Endodermal cell (in vitro differentiated cells): ENCODE data around the gene NFATC2IP. TPM values are rescaled to one million over a fixed set of nuclear protein-coding genes. Genes with fewer than 3 reads are reported as not detected.
"Not testable (repeated sequence)": the region's sequence is repeated elsewhere in the genome, so short reads cannot be mapped to it uniquely, and the experiment has no call there.

Experiments used
- DNase-seq: peaks from one replicate; pipeline ENCODE4 v3.0.0-alpha.2; 2017
- H3K27ac ChIP-seq: 2 replicates; pipeline ENCODE4 v1.5.1; 2013; ENCODE audit warnings: mild to moderate bottlenecking, low read depth, low read length, moderate library complexity
- H3K27me3 ChIP-seq: 2 replicates; pipeline ENCODE4 v1.6.1; 2013; ENCODE audit warnings: mild to moderate bottlenecking, low read length, moderate library complexity; ENCODE audit not compliant: insufficient read depth, control insufficient read depth, poor library complexity, severe bottlenecking
- H3K36me3 ChIP-seq: 2 replicates; pipeline ENCODE4 v1.7.0; 2013; ENCODE audit warnings: mild to moderate bottlenecking, low read length, moderate library complexity; ENCODE audit not compliant: control insufficient read depth, insufficient read depth
- H3K4me1 ChIP-seq: one replicate; pipeline ENCODE4 v1.7.0; 2013; ENCODE audit warnings: low read length; ENCODE audit not compliant: control insufficient read depth, insufficient read depth
- H3K4me3 ChIP-seq: 2 replicates; pipeline ENCODE4 v1.5.1; 2013; ENCODE audit warnings: mild to moderate bottlenecking, low read length, moderate library complexity
- H3K9ac ChIP-seq: 2 replicates; pipeline ENCODE4 v1.6.1; 2013; ENCODE audit warnings: mild to moderate bottlenecking, low read length, moderate library complexity; ENCODE audit not compliant: poor library complexity, severe bottlenecking; ENCODE audit errors: extremely low read depth
- H3K9me3 ChIP-seq: 2 replicates; pipeline ENCODE4 v1.6.1; 2013; ENCODE audit warnings: mild to moderate bottlenecking, low read length, moderate library complexity; ENCODE audit not compliant: control insufficient read depth
- H3K27ac Mint-ChIP-seq: 2 replicates; pipeline ENCODE4 v1.8.0; 2020; ENCODE audit warnings: mixed read lengths
- H3K27me3 Mint-ChIP-seq: 2 replicates; pipeline ENCODE4 v1.8.0; 2021; ENCODE audit warnings: mild to moderate bottlenecking, mixed read lengths; ENCODE audit not compliant: insufficient read depth
- H3K36me3 Mint-ChIP-seq: 2 replicates; pipeline ENCODE4 v1.8.0; 2020; ENCODE audit warnings: low read depth, mixed read lengths
- H3K4me1 Mint-ChIP-seq: 2 replicates; pipeline ENCODE4 v1.8.0; 2020; ENCODE audit warnings: mixed read lengths
- H3K4me3 Mint-ChIP-seq: 2 replicates; pipeline ENCODE4 v1.8.0; 2020; ENCODE audit warnings: mild to moderate bottlenecking, moderate library complexity, mixed read lengths
- H3K9me3 Mint-ChIP-seq: 2 replicates; pipeline ENCODE4 v1.8.0; 2020; ENCODE audit warnings: mild to moderate bottlenecking, mixed read lengths
- WGBS, 2 experiments: methylation state at CpG; one replicate each; pipeline versions ENCODE4 v1.1.5 to v1.1.7; 2013; ENCODE audit warnings: missing lambda C conversion rate in 2 of 2, mixed read lengths in 1 of 2; ENCODE audit not compliant: insufficient coverage in 1 of 2, insufficient read length in 1 of 2; 5-methylcytosine and 5-hydroxymethylcytosine counted together
- total RNA-seq, 2 donors: library from RNA; stranded (reverse); fragmentation: NEBNext Ultra II Directional in 1 of 2; extraction: Animal tissue kit (Norgen Biotek cat#: 25700) in 1 of 2; gene quantifications; 2 replicates in 1 of 2; 3 replicates in 1 of 2; pipeline ENCODE4 v1.2.1, GENCODE V29; 2021
- TF ChIP-seq, protein P1 (sequence below): fragments of 200-600 bp; sonication (generic); conservative IDR thresholded peaks from 2 replicates; pipeline ENCODE4 v1.5.0; 2021; ENCODE audit warnings: antibody characterized with exemption, mild to moderate bottlenecking

The NFATC2IP gene
- total RNA-seq, 2 donors from 2014 or later: 63.7 to 65.4 TPM

DNA sequence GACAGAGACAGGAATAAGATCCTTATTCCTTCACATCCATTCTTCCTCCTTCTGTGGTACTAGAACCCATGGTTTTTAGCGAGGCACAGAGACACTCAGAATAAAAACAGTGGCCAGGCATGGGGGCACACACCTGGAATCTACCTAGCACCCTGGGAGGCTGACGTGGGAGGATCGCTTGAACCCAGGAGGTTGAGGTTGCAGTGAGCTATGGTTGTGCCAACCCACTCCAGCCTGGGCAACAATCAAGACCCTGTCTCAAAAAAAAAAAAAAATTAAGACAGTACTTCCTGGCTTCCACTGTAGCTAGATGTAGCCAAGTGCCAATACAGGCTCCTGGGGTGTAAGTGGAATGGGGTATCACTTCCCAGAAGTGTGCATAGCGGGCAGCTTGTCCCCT lies 16.4 kb downstream of the NFATC2IP start:
- no peaks in the 10 kb centered on the region for H3K9me3 ChIP-seq
- H3K27ac ChIP-seq: no peak overlapping the region
- DNase-seq: no peak
- TF ChIP-seq, protein P1, sequence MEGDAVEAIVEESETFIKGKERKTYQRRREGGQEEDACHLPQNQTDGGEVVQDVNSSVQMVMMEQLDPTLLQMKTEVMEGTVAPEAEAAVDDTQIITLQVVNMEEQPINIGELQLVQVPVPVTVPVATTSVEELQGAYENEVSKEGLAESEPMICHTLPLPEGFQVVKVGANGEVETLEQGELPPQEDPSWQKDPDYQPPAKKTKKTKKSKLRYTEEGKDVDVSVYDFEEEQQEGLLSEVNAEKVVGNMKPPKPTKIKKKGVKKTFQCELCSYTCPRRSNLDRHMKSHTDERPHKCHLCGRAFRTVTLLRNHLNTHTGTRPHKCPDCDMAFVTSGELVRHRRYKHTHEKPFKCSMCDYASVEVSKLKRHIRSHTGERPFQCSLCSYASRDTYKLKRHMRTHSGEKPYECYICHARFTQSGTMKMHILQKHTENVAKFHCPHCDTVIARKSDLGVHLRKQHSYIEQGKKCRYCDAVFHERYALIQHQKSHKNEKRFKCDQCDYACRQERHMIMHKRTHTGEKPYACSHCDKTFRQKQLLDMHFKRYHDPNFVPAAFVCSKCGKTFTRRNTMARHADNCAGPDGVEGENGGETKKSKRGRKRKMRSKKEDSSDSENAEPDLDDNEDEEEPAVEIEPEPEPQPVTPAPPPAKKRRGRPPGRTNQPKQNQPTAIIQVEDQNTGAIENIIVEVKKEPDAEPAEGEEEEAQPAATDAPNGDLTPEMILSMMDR: no peak
- 88 to 95% methylated on average over 2 to 4 of the region's 4 CpGs for whole genome bisulfite sequencing, 2 experiments
- no peaks in the 10 kb centered on the region for H3K4me1 Mint-ChIP-seq
- no peak overlapping the region for H3K9ac ChIP-seq
- H3K4me3 Mint-ChIP-seq: no peak overlapping the region
- H3K36me3 ChIP-seq: peaks cover 38% of the 10 kb centered on the region
- no peak overlapping the region for H3K27ac Mint-ChIP-seq
- no peak overlapping the region for H3K4me3 ChIP-seq
- H3K27me3 Mint-ChIP-seq: no peaks in the 10 kb centered on the region
- no peaks in the 10 kb centered on the region for H3K9me3 Mint-ChIP-seq
- H3K36me3 Mint-ChIP-seq: peaks cover 33% of the 10 kb centered on the region
- H3K27me3 ChIP-seq: no peaks in the 10 kb centered on the region
- no peaks in the 10 kb centered on the region for H3K4me1 ChIP-seq

DNA sequence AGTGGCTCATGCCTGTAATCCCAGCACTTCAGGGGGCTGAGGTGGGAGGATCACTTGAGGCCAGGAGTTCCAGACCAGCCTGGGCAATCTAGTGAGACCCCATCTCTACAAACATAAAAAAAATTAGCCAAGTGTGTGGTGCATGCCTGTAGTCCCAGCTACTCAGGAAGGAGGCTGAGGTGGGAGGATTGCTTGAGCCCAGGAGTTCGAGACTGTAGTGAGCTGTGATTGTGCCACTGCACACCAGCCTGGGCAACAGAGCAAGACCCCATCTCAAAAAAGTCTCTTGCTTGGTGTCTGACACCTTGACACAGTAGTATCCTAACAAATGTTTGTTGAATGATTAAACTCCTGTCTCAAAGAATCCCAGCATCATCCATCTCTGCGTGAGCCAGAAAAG lies 19.0 kb downstream of the NFATC2IP start:
- not testable (repeated sequence) for H3K27me3 Mint-ChIP-seq, H3K27ac Mint-ChIP-seq, H3K27me3 ChIP-seq, H3K27ac ChIP-seq, H3K4me3 ChIP-seq, H3K9me3 Mint-ChIP-seq, H3K4me3 Mint-ChIP-seq, H3K9me3 ChIP-seq, H3K4me1 Mint-ChIP-seq, H3K4me1 ChIP-seq, DNase-seq, H3K9ac ChIP-seq
- peaks cover 13% of the 10 kb centered on the region for H3K36me3 ChIP-seq
- 90% methylated on average over 1 to 2 of the region's 2 CpGs for WGBS, 2 experiments
- H3K36me3 Mint-ChIP-seq: peaks cover 11% of the 10 kb centered on the region

DNA sequence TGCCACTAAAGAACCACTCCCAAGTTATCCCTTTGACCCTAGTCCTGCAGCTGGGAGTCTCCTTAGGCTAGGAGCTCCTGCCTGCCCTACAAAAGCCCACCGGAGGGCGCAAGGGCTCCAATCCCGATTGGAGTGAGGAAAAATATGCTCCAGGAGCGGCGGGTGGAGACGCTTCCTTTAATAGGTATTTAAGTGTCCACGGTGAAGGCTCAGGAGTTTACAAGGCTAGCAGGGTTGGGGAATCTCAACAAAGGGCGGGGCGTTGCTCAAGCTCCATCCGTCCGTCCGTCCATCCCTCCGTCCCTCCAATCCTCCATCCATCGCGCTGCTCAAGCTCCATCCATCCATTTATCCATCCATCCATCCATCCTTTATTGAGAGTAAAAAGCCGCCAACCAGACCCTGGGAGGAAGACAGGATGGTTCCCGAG lies 23.3 kb downstream of the NFATC2IP start:
- peaks cover 11% of the 10 kb centered on the region for H3K36me3 ChIP-seq
- TF ChIP-seq, protein P1: peak; percentile 84
- Mint-ChIP-seq H3K9me3 (no peaks in the 10 kb centered on the region), H3K36me3 (peaks cover 7% of the 10 kb centered on the region), H3K27me3 (no peaks in the 10 kb centered on the region), H3K27ac (peak overlapping the region; percentile 96), H3K4me1 (peaks cover 7% of the 10 kb centered on the region), H3K4me3 (peak overlapping the region; percentile 86)
- peak overlapping the region; percentile 94 for H3K27ac ChIP-seq
- no peaks in the 10 kb centered on the region for H3K27me3 ChIP-seq
- H3K4me3 ChIP-seq: peak overlapping the region; percentile 94
- peak; percentile 90 for DNase-seq
- no peaks in the 10 kb centered on the region for H3K9me3 ChIP-seq
- no peaks in the 10 kb centered on the region for H3K4me1 ChIP-seq
- 1 to 2% methylated on average over 10 to 17 of the region's 17 CpGs for WGBS, 2 experiments
- H3K9ac ChIP-seq: peak overlapping the region; percentile 82
